Brain pericyte (primary cell): ENCODE results near the gene EFTUD2.

Experiments used
- DNase-seq: peaks from one replicate; pipeline ENCODE4 v3.0.0-alpha.2; 2012; ENCODE audit warnings: low read depth, low spot score

Gene EFTUD2

GRCh38 chr17:44887971-44888954, 11.0 kb downstream of the EFTUD2 start:
- DNase-seq = no peak

- DNase-seq = no peak
Observed at GRCh38 chr17:44887016-44887415, 12.2 kb downstream of the EFTUD2 start.

GRCh38 chr17:44884941-44885340, 14.3 kb downstream of the EFTUD2 start:
- no peak for DNase-seq

- no peak for DNase-seq
Observed at GRCh38 chr17:44881145-44881544, 18.1 kb downstream of the EFTUD2 start.

- no peak for DNase-seq
Observed at GRCh38 chr17:44880062-44880461, 19.2 kb downstream of the EFTUD2 start.

GRCh38 chr17:44879376-44879775, 19.9 kb downstream of the EFTUD2 start:
- no peak for DNase-seq

GRCh38 chr17:44878627-44879221, 20.5 kb downstream of the EFTUD2 start:
- DNase-seq = no peak

- DNase-seq = no peak
Observed at GRCh38 chr17:44877121-44877520, 22.1 kb downstream of the EFTUD2 start.

GRCh38 chr17:44875761-44876160, 23.5 kb downstream of the EFTUD2 start:
- DNase-seq = no peak

- DNase-seq = no peak
Observed at GRCh38 chr17:44872131-44872768, 27.0 kb downstream of the EFTUD2 start.

- no peak for DNase-seq
Observed at GRCh38 chr17:44871556-44871955, 27.7 kb downstream of the EFTUD2 start.

- DNase-seq = no peak
Observed at GRCh38 chr17:44867841-44868240, 31.4 kb downstream of the EFTUD2 start.

- DNase-seq = no peak
Observed at GRCh38 chr17:44865931-44866330, 33.3 kb downstream of the EFTUD2 start.

- DNase-seq = no peak
Observed at GRCh38 chr17:44865231-44865660, 34.0 kb downstream of the EFTUD2 start.

- DNase-seq = no peak
Observed at GRCh38 chr17:44864831-44865230, 34.4 kb downstream of the EFTUD2 start.

GRCh38 chr17:44863061-44863918, 36.0 kb downstream of the EFTUD2 start:
- no peak for DNase-seq

GRCh38 chr17:44862278-44862914, 36.8 kb downstream of the EFTUD2 start:
- no peak for DNase-seq

- no peak for DNase-seq
Observed at GRCh38 chr17:44859701-44860100, 39.5 kb downstream of the EFTUD2 start.

GRCh38 chr17:44854192-44854591, 45.1 kb downstream of the EFTUD2 start:
- no peak for DNase-seq

- DNase-seq = no peak
Observed at GRCh38 chr17:44850612-44851011, 48.6 kb downstream of the EFTUD2 start.

- DNase-seq = no peak
Observed at GRCh38 chr17:44850025-44850424, 49.2 kb downstream of the EFTUD2 start.
